ENCODE measurements around the gene ELMO2.
"Not testable (repeated sequence)": the region's sequence is repeated elsewhere in the genome, so short reads cannot be mapped to it uniquely, and the experiment has no call there.

ELMO2 gene

GRCh38 chr20:46401478-46401860 is 4.9 kb downstream of the ELMO2 start:
- DNase-seq = no peak

DNA sequence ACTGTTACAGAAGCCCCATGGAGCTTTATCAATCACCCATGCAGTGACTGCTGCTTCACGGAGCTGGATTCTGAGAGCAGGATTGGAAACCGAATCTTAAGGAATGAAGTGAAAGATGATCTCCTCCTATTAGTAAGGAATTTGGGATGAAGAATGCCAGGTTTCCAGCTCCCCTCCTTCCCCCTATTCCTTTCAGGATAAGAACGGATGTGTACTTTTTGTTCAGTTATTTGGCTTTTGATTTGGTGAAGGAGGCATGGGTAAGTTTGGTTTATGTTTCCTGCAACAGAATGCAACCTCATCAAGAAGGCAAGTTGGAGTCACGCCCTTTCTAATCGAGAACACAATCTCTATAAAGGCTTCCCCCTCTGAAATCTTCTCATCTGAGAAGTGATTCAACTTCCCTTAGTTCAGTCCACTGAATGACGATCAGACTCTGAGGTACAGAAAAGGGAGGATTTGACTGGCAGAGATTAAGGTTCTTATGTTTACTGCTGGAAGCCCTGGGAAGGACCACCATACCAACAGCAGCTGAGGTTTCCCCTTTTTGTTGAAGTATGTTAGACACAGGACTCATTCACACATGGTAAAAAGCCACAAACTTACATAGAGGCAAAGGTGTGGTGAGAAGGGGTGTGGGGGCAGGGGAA is 5.5 kb downstream of the ELMO2 start:
- DNase-seq = no peak

- no peak for DNase-seq
These were observed 6.2 kb downstream of the ELMO2 start for GRCh38 chr20:46400253-46400652.

DNA sequence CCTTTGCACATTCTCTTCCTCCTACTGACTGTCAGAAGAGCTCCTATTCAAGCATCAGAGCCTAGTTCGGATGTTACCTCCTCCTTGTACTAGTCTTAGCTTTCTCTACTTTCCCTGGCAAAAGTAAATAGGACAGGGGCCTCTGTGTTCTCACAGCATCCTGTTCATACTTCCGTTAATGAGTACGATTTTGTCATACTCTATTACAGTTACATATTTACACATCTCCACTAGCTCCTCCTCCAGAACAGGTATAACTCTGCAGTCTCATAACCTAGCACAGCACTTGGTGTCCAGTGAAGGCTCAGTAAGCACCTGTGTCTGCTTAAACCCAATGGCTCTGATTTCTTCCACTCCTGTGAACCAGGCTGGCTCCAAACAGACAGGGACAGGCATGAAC is 7.0 kb downstream of the ELMO2 start:
- no peak for DNase-seq

- DNase-seq = no peak
These were observed 7.5 kb downstream of the ELMO2 start for GRCh38 chr20:46398963-46399362.

GRCh38 chr20:46396052-46396740 is 10.2 kb downstream of the ELMO2 start:
- DNase-seq = no peak

DNA sequence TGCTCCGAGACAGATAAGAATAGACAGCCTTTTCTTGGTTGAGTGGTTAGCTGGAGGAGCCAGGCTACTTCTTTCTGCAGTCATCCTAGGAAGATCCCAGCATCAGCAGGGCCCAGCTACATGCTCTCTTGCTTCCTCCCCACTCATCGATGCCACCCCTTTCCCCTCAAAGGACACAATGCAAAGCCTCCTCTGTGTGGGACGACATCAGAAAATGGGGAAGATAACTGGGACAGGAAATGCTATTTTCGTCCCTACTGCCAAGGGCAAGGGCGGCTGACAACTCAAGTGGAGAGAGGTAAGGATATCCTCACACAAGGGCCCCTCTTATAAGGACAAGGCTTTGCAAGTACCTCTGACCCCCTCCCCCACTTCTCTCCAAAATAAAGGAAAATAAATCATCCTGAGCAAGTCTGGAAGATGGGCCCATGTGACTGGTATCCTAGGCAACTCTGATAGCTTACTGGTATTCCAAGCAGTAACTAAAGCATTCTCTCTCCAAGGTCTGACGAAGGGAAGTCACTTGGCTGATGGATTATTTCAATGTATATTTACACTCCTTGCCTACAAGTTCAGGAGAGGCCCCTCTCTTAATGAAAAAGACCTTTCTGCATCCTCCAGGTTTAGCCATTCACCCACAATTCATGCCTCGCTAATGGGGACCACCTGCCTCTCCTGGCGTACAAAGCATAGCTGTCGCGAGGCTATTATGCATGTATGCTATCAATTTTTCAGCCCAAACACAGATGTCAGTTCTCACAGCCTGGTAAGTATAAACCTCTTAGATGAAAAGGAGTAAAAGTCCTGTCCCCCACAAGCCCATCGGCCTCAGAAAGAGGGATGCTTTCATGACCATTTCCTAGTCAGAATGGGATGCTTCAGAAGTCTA is 11.3 kb downstream of the ELMO2 start:
- DNase-seq = no peak

DNA sequence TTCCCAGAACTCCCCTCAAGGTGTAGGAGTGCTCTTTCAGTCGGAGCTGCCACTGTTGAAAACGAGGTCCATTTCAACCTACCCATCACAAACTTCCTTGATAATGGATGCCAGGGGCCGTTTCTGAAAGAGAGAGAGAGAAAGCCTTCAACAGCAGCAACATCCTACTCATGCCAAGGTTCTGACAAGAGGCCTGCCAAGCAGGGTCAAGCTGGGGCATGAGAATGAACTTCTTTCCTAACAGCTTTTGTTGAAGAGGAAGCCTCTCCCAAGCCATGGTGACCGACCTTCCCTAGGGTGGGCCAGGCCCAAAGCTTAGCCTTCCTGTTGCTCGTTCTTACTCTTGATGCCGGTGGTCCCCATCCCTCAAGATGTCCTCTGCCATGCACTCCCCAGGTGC is 12.4 kb downstream of the ELMO2 start:
- DNase-seq = no peak

DNA sequence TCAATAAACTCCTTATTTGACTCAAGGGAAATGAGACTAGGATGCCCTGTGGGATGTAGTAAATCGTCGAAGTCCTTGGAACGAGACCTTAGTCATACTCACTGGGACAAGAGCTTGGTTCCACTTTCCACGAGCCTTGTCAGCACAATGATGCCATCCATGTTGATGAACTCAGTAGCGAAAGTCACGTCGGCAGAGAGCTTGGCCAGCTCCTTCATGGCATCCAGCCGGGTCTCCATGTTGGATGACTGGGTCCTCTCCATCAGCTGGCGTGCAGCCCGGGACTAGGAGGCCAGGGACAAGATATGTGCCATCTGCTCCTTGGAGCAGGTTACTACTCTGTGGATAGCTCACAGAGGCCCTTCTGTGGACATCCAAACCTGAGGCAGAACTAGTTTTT is 17.5 kb downstream of the ELMO2 start:
- no peak for DNase-seq

DNA sequence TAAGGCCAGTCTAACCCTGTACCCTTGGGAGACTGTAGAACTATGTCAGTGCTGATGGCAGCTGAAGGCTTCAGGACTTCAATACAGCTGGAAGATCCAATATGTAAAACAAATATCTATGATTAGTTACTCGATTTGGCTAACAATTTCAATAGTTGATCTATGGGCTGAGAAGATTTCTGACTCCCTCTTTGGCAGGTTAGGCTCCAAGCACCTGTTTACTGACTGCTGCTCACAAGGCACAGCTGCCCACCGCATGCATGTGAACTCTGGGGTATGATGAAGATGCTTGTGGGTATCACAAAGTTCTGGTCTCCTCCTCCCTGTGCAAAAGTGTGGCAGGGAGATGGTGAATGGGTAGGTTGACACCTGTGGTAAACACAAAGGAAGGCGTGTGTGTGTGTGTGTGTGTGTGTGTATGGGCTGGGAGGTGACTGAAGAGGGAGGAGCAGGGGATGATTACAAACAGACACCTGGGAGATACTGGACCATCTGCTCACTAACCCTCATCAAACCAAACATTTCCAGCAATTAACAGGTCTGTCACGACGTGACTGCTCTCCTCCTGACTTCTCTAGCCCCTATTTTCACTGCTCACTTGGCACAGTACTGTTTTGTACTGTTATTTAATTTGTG is 18.1 kb downstream of the ELMO2 start:
- DNase-seq = no peak

- DNase-seq = not testable (repeated sequence)
These were observed 19.4 kb downstream of the ELMO2 start for GRCh38 chr20:46387054-46387453.

DNA sequence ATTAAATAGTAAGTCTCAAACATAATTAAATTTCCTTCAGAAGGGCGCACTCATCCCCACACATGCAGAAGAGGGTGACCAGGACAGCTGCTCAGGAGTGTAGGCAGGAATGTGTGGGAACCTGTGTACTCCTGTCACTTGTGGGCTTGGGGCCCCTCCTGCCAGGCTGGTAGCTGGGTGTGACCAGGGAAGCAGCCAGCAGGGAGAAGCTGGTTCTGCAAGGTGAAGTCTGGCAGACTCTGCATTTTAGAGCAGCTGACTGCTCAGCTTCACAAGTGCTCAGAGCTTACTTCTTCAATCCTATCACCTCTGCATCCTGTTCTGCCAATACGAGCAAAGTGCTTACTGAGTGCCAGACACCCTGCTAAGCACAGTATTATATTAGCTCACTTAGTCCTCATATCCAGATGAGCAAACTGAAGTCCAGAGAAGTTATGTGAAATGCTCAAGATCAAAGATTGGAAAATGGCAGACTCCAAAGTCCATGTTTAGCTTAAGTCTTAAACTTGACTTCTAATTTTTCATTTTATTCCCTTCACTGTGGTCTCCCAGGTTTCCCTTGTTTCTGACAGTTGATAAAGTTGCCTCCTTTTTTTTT is 27.9 kb downstream of the ELMO2 start:
- DNase-seq = no peak

GRCh38 chr20:46377518-46377917 is 28.9 kb downstream of the ELMO2 start:
- DNase-seq = no peak

- DNase-seq = no peak
These were observed 30.1 kb downstream of the ELMO2 start for GRCh38 chr20:46376196-46376785.

- no peak for DNase-seq
These were observed 30.6 kb downstream of the ELMO2 start for GRCh38 chr20:46375771-46376170.

GRCh38 chr20:46374383-46374782 is 32.0 kb downstream of the ELMO2 start:
- no peak for DNase-seq

GRCh38 chr20:46371656-46372055 is 34.8 kb downstream of the ELMO2 start:
- no peak for DNase-seq

DNA sequence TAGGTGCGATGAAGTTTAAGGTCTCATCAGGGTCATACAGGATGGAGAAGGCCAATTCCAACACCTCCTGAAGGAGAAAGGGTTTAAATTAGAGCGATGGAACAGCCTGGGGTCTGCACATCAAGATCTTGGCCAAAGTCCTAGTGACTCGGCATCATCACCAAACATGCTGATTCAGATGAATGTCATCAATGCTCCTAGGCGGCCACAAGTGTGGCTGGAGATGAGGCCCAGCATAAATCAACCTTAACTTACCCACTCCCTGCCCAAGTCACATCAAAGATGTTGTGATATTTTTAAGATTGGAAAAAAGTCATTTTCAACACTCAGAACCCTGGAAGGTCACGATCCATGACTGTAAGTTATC is 37.5 kb downstream of the ELMO2 start:
- DNase-seq = no peak

- DNase-seq = peak; percentile 84
These were observed 38.2 kb downstream of the ELMO2 start for GRCh38 chr20:46367967-46368901.

GRCh38 chr20:46367234-46367633 is 39.2 kb downstream of the ELMO2 start:
- no peak for DNase-seq

- DNase-seq = no peak
These were observed 39.6 kb downstream of the ELMO2 start for GRCh38 chr20:46366826-46367225.
